Renal cortex interstitium (tissue), 11 donors: ENCODE data around the gene NRP2. TPM values are rescaled to one million over a fixed set of nuclear protein-coding genes. Genes with fewer than 3 reads are reported as not detected.

Source experiments
- DNase-seq, 11 donors: peaks; one replicate each; pipeline ENCODE4 v3.0.0-alpha.2; 2013; ENCODE audit warnings: low read depth in 9 of 11, low spot score in 4 of 11; ENCODE audit errors: extremely low read depth in 1 of 11
- polyA plus RNA-seq, 3 donors: library from polyadenylated mRNA; unstranded; fragments of 120-200 nt; gene quantifications; one replicate each; pipeline ENCODE4 v1.2.1, GENCODE V29; 2013; ENCODE audit not compliant: insufficient read length in 3 of 3

NRP2 gene
- polyA plus RNA-seq, 3 donors, result 53.4 to 69.1 (median 65.5) TPM

DNA sequence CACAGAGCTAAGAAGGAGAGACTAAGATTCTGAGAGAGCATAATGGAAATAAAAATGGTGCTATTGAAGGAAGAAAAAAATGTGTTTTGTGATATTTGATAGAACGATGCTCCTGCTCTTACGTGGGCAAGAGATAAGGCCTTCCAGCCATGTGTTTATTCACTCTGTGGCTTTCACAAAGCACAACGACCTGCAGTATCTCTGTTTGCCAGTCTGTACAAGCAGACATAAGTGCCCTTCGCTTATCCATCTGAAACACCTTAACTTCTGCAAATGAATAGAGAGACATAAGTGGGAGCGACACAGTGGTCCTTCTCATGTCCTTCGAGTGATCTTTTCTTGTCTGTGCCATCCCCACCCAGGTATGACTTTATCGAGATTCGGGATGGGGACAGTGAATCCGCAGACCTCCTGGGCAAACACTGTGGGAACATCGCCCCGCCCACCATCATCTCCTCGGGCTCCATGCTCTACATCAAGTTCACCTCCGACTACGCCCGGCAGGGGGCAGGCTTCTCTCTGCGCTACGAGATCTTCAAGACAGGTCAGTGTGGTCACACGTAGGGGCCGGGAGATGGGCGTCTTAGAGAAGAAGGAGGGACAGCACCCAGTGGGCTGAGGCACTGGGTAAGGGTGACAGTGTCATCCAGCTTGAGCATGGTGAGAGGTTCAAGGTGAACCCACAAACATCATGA lies 33.7 kb downstream of the NRP2 start:
- DNase-seq, result no peak

DNA sequence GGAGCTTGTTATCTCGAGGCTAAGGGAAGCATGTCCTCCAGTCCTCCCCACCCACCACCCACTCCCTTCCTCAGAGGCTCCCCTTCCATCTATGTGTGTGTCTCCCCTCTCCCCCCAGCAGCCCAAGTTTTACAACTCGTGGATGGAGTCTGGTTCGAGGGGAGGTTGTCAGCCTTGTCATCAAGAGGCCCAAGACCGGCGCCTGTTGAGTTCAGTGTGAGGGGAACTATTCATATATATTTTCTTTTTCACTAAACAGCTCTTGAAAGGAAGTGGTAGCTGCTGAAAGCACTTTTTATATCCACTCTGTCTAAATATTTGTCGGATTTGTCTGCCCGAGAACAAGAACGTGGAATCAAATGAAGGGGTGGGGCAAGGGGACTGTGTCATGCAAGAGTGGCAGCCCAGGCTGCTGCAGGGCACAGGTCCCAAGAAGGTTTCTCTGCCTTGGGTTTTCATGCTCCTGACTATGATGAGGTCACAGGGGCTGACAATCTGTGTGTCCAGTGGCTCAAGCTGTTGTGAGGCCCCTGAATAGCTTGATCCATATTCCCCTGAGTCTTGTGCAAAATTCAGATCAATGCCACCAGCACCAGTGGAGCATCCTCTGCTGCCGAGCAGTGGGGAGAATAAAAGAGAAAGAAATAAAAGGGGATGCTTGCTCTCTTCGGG lies 35.0 kb downstream of the NRP2 start:
- no peak for DNase-seq

DNA sequence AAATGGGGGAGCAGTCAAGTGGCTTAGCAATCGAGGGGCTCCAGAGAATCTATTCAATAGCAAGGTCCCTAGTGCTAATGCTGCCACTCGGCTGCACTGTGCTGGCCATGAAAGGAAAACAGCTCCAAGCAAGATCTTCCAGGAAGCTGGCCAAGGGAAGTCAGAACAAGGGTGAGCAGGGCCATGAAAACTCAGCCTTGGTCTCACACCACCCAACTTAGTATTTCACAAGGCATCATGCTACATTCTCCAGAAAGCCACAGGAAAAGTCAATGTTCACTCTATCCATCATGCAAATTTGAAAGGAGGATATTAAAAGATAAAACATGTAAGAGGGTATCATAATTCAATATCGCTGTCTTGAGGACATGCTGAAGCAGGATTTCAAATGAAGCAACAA lies 35.7 kb downstream of the NRP2 start:
- no peak for DNase-seq

DNA sequence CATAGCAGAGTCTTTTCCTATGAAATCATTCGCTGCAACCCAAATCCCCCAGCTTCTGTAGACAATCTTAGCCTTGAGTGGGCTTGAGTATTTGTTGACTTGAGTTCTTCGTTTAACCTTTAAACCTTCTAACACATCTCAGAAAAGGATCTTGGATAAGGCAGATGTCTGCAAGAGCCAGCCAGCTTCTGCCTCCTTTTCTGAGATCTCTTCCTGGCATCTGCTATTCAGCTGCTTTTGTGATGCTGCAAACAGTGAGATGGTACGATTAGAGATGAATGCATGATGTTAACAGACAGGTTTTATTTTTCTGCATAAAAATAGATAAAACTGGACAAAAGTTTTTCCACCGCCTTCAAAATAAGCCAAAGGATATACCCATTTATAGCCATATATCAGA lies 37.5 kb downstream of the NRP2 start:
- no peak for DNase-seq

DNA sequence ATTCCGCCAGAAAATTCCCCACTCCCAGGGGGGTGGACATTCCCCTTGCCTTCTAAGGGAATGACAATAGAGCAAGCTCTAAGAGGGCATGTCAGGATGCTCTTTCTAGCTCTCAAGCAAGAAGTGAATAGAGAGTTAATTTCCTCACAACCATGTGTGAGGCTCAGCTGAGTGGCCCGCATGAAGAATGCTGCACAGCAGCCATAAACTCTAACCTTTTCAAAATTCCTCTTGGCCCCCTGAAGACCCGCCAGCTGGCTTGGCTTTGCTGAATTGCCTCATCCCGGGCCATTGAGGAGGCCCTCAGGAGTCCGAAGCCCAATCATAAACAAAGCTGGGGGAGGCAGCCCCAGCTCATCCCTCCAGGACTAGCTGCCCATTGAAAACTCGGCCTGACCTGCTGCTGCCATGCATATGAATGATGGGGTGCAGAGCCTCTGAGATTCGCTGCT lies 38.2 kb downstream of the NRP2 start:
- no peak for DNase-seq

DNA sequence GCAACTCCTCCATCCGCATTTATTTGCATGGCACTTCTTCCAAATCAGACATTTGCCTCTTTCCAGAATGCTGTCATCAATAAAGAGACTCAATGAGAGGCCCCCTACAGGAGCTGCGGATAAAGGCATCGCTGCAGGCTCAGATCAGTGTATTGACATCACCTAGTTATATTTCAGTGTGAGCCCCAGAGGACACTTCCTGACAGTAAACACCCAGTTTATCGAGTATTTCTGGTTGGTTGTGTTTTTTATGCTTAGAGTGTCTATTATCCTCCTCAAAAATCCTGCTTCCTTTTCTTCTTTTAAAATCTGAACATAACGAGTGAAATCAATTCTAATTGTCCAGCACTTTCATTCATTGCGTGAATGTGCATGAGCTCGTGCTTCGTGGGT lies 38.8 kb downstream of the NRP2 start:
- no peak for DNase-seq

DNA sequence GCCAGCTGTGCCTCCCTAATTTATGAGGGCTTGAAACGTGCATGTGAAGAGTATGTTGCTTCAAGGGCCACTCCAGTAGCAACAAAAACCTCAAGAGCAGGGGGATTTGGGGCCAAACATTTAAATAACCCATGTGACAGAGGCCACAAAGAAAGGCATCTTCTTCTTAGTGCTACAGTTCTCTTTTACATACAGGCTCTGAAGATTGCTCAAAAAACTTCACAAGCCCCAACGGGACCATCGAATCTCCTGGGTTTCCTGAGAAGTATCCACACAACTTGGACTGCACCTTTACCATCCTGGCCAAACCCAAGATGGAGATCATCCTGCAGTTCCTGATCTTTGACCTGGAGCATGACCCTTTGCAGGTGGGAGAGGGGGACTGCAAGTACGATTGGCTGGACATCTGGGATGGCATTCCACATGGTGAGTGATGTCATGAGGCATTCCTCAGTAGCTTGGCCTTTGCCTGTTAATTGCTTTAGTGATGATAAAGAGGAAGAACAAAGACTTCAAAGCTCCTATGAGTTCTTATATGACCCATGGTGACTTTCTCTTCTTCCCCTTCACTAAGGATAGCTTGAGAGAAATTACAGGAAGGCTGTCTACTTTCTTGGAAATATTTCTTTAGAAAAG lies 40.1 kb downstream of the NRP2 start:
- no peak for DNase-seq

DNA sequence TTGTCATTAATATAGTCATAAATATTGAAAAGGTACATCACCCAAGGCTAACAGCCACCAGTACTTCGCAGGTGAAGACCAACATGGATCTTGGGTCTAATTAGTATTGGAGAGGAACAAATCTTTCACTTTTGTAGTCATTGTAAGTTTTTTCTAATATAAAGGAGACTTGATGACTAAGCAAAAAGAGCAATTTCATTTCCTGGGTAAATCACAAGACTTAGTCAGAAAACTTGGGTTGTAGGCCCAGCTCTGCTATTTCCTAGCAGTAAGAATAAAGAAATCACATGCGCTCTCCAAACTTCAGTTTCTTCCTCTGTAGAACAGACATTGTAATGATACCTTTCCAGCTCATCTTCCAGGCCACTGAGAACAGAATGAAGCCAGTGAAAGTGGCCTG lies 40.9 kb downstream of the NRP2 start:
- DNase-seq, result no peak

DNA sequence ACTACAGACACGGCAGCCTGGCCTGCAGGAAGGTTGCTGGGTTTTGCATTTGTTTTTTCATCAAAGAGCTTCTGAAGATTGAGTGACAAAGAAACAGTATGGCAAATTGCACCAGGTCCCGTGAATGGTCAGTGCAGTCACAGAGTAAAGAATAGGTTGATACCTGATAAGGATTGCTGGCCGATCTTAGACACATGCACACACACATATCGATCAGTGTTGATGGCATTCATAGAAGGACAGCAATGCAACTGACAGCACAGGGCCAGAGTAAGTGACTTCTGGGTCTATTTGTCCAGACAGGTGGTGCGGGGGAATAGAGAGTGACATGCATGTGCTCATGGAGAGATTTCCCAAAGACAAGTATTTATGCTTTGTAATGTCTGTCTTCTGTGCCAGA lies 42.8 kb downstream of the NRP2 start:
- no peak for DNase-seq

DNA sequence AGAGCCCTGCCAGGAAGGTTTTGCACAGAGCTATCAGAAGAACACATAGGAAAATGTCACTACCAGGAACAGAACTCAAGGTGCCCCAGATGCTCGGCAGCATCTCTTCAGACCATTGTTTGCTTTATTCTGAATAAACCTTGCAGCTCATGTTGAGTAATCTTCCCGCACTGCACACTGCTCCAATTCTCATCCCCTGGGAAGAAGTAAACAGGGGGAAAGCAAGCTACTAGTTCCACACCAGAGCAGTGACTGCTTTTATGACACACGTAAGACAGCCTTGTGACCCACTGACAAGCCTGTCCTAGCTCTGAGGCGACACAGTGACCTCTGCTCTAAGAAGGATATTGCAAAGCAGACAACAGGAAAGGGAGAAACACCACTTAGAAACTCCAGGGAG lies 44.2 kb downstream of the NRP2 start:
- DNase-seq, result no peak

DNA sequence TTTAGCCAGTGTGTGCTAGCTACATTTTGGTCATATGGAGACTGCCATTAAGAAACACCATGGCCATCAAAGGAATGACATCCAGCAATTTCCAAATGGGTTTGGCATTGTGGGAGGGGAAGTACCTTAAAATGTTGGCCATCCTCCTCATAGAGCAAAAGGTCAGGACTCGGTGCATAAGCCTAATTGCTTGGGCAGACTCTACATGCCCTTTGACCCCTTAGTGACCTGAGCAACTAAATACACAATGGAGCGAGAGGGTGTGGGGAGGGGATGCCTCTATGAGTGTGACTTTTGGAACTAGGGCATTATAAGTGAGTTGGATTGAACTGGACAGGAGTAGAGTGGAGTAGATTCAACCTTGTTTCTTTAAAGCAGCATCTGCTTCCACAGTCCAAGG lies 44.9 kb downstream of the NRP2 start:
- DNase-seq, result no peak

DNA sequence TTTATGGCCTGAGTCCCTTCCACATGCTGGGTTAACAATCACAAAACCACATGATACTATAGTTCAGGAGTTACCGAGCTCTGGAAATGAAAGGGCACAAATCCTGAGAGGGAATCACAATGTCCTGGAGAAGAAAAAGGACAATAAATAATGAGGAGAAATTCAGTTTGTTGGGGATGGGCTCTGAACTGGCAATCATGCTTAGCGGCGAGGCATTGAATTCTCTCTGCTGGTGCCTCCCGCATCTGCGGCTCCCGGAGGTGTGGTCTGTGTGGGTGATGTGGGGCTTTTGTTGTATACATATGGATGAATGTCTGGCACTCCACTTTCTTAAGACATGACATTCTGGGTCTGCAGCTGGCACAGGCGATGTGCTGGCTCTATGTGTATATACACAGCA lies 46.1 kb downstream of the NRP2 start:
- no peak for DNase-seq

DNA sequence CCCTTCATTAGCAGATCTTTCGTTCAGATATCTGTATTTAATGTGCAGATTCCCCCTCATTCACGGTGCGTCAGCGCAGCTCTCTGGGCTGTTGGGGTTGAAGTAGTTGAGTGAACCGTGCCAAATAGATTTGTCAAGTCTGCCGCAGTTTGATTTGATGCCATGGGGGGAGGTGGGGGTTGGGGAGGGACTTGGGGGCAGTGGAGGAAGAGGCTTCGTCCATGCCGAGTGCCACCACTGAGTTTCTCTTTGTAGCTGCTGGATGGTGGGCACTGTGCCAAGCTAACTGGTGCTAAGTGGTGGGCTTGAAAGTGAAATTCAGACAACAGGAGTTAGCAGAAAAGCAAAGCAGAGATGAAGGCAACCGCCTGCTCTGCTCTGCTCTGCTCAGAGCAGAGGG lies 47.9 kb downstream of the NRP2 start:
- DNase-seq, result no peak

DNA sequence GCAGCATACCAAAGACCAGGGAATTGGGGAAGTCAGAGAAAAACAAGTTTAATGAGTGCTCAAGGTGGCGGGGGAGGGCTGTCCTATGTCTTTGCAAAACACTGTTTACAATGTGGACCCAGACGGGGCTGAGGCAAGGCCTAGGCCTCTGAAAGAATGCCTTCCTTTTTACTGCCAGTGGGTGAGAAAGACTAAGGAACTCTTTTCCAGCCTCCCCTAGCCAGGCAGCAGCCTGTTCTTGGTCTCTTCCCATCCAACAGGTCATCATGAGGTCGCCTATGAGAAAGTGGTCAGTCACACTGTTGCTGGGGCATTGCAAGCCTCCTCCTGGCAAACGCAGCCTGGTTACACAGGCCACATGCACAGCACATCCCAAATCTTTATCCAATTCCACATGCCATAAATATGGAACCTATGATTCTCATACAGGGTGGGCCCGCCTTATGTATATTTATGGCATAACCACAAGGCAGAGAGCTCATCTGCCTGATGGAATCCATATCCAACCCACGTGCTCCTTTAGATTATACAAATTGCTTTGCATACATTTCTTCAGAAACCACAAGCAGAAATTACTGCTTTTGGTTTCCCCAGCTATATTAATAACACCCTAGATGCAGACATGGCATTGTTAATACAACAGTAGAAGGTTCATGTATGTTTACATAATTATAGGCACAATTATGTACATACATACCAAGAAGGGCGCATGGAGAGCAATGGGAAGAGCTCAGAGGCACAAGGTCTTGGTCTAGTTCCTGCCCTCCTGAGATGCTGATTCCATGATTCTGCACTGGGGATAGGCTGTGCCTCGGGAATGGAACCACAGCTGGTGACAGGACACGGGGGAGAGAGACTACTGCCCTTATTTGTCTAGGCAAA lies 48.6 kb downstream of the NRP2 start:
- no peak for DNase-seq

DNA sequence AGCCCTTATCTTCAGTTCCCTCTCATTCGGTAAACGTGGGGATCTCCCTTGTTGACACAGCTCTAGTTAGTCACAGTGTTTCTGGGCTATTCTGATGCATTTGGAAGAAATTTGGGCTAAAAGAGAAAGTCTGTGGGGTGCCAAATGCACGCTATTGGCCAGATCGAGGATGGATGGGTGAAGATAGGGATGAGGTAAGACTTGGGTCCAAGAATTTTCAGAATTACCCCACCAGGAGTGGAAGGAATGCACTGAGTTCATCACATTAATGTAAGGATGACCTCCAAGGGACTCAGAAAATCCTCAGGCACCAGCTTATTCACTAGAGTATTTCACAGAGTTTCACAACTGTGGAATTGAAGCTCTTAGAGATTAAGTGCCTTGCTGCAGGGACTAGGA lies 49.3 kb downstream of the NRP2 start:
- no peak for DNase-seq

DNA sequence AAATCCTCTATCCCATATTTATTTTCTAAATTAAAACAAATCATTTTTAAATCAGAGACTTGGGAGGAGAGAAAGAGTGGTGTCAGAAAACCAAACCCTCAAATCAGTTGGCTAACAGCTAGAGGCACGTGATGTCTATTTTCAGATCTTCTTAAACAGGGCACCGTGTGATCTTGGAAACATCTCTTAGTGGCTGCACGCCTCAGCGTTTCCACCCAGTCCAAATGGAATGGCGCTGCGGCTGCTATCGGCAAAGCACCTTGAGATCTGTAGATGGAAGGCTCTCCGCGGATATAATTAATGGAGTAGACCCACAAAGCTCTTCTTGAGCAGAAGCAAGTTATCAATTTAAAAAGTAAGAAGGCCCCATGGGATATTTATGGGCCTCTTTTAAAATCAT lies 50.0 kb downstream of the NRP2 start:
- DNase-seq, result no peak

DNA sequence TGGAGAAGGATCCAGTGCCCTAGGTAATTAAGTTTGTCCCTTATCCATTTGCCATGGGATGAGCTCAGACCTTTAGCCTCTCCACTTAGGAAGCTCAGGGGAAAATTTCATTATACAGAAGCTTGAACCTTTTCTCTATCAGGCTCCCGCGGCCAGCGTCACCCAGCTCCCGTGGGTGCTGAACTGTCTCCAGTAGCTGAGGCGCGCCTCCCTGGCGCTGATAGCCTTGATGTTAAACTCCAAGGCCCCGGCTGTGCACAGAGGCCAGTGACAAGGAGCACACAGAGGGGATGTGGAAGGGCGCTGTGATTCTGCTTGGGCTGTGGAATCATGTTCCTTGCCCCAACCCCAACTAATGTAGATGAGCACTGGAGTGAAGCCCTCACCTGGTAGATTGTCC lies 50.8 kb downstream of the NRP2 start:
- DNase-seq, result no peak

DNA sequence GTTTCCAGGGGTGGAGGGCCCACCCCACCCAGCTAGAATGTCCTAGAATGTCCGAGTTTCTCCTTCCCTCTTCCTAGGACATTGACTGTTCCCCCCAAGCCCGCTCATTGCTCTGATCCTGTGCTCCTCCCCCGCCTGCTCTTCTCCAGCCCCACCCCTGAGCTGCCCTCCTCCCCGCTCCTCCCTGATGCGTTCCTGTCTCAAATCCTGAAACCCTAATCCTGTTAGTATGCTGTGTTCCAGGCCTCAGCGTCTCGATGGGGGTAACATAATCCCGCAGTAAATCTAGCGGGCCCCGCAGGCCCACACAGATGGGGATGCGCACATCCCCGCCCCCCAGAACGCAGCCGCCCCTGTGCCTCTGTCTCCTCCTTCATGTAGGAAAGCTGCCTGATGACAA lies 51.3 kb downstream of the NRP2 start:
- no peak for DNase-seq

DNA sequence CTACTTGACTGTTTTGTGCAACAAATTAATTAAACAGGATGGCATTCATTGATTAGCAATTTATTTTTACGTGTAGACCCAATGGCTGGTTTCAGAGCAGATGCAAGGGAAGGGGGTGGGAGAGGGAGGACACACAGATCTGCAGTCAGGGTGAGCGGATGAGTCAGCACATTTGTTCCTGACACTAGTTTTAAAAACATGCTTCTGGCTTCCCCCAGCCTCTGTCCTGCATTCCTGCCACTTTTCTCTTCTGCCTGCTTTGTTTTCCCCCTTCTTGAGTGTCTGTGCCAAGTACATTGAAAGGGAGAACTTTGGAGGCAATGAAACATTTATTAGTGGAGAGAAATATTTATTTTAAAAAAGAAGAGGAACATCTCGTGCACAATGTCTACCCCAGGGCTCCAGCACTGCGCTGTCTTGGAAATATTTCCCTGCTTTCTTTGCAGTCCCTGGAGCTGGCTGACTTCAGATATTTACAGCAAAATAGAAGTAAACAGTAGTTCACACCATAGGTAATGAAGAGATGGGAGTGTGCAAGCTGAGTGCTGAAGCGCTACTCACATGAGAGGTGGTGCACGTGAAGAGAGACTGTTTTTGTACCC lies 52.2 kb downstream of the NRP2 start:
- DNase-seq, result no peak
